ENCODE measurements around the gene GRWD1. TPM values are rescaled to one million over a fixed set of nuclear protein-coding genes. Genes with fewer than 3 reads are reported as not detected.

GRWD1 gene
- total RNA-seq, 1 experiment from 2014 or later, result 77.4 TPM

DNA sequence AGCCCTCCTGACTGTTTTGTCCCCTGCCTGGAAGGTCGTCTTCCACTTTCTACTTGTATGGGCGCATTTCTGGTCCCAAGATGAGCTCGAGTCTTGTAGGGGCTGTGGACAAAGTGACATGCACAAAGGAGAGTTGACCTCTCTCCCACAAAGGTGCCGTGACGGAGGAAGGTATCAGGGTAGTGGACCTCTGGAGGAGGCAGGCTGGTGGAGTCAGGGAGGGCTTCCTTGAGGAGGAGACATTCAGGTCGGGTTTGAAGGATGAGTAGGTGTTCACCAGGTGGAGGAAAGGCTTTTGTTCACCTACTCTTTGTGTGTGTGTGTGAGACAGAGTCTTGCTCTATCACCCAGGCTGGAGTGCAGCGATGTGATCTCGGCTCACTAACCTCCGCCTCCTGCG, 25.1 kb downstream of the GRWD1 start:
- ChIA-PET CTCF (interaction anchor here (0.6 kb wide), 1 partner anchor 10 kb away, joined by 3 read pairs; no protein-coding TSS in a partner anchor), POLR2A (interaction anchor here (1.6 to 2.0 kb wide), 2 partner anchors 23 to 25 kb away, joined by 5 to 6 read pairs; partner anchors contain the start of gene GRWD1)
- Mint-ChIP-seq H3K9me3 (ENCODE audit: unreplicated experiment) (no peaks in the 10 kb centered on the region), H3K27ac (ENCODE audit: unreplicated experiment) (no peak overlapping the region), H3K36me3 (ENCODE audit: insufficient read depth, unreplicated experiment) (peaks cover 87% of the 10 kb centered on the region), H3K4me3 (ENCODE audit: unreplicated experiment) (peak overlapping the region; percentile 93), H3K27me3 (ENCODE audit: insufficient read depth, unreplicated experiment) (no peaks in the 10 kb centered on the region), H3K4me1 (ENCODE audit: low read depth, unreplicated experiment) (peaks cover 13% of the 10 kb centered on the region)
- Histone ChIP-seq H3K4me3 (ENCODE audit: low read depth, low read length) (no peak overlapping the region), H3K27me3 (replicated peaks; ENCODE audit: control insufficient read depth, insufficient read depth, low read length) (no peaks in the 10 kb centered on the region), H3K36me3 (ENCODE audit: control insufficient read depth, insufficient read depth, low read length) (peaks cover 9% of the 10 kb centered on the region), H3K9me3 (no peaks in the 10 kb centered on the region), H3K4me1 (peaks cover 11% of the 10 kb centered on the region; the same call in 1 of the 2 replicates)
- intact Hi-C loops (cut with micrococcal nuclease; ENCODE audit: unreplicated experiment), result no loop called here
- TF ChIP-seq, protein P1, sequence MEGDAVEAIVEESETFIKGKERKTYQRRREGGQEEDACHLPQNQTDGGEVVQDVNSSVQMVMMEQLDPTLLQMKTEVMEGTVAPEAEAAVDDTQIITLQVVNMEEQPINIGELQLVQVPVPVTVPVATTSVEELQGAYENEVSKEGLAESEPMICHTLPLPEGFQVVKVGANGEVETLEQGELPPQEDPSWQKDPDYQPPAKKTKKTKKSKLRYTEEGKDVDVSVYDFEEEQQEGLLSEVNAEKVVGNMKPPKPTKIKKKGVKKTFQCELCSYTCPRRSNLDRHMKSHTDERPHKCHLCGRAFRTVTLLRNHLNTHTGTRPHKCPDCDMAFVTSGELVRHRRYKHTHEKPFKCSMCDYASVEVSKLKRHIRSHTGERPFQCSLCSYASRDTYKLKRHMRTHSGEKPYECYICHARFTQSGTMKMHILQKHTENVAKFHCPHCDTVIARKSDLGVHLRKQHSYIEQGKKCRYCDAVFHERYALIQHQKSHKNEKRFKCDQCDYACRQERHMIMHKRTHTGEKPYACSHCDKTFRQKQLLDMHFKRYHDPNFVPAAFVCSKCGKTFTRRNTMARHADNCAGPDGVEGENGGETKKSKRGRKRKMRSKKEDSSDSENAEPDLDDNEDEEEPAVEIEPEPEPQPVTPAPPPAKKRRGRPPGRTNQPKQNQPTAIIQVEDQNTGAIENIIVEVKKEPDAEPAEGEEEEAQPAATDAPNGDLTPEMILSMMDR (IDR thresholded peaks at IDR 0.05; ENCODE audit: insufficient read depth in 1 of 2, low read depth in 1 of 2, low read length in 1 of 2, severe bottlenecking in 1 of 2, unreplicated experiment in 1 of 2), result no peak
- DNase-seq, result no peak
- no TSS peak for BruUV-seq (replicated peaks)

DNA sequence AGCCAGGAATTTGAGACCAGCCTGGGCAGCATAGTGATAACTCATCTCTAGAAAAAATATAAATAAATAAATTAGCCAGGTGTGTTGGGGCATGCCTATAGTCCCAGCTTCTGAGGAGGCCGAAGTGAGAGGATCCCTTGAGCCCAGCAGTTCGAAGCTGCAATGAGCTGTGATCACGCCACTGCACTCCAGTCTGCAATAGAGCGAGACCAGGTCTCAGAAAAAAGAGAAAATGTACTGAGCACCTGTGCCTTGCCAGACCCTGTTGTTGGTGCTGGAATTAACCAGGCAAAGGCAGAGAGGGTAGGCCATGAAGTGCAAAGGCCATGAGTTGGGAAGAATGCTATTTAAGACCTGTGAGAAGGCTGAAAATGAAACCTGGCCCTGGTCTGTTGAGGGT, 26.1 kb downstream of the GRWD1 start:
- Histone ChIP-seq H3K4me3 (ENCODE audit: low read depth, low read length) (no peak overlapping the region), H3K27me3 (replicated peaks; ENCODE audit: control insufficient read depth, insufficient read depth, low read length) (no peaks in the 10 kb centered on the region), H3K36me3 (ENCODE audit: control insufficient read depth, insufficient read depth, low read length) (peaks cover 9% of the 10 kb centered on the region), H3K4me1 (peaks cover 11% of the 10 kb centered on the region; the same call in 1 of the 2 replicates), H3K9me3 (no peaks in the 10 kb centered on the region)
- Mint-ChIP-seq H3K4me3 (ENCODE audit: unreplicated experiment) (no peak overlapping the region), H3K27me3 (ENCODE audit: insufficient read depth, unreplicated experiment) (no peaks in the 10 kb centered on the region), H3K36me3 (ENCODE audit: insufficient read depth, unreplicated experiment) (peaks cover 89% of the 10 kb centered on the region), H3K4me1 (ENCODE audit: low read depth, unreplicated experiment) (peaks cover 13% of the 10 kb centered on the region), H3K9me3 (ENCODE audit: unreplicated experiment) (no peaks in the 10 kb centered on the region), H3K27ac (ENCODE audit: unreplicated experiment) (peak overlapping the region; percentile 56)
- BruUV-seq (replicated peaks), result no TSS peak
- TF ChIP-seq, protein P1 (IDR thresholded peaks at IDR 0.05; ENCODE audit: insufficient read depth in 1 of 2, low read depth in 1 of 2, low read length in 1 of 2, severe bottlenecking in 1 of 2, unreplicated experiment in 1 of 2), result no peak
- ChIA-PET CTCF (no interaction called here), POLR2A (no interaction called here)
- intact Hi-C loops (cut with micrococcal nuclease; ENCODE audit: unreplicated experiment), result no loop called here
- no peak for DNase-seq

DNA sequence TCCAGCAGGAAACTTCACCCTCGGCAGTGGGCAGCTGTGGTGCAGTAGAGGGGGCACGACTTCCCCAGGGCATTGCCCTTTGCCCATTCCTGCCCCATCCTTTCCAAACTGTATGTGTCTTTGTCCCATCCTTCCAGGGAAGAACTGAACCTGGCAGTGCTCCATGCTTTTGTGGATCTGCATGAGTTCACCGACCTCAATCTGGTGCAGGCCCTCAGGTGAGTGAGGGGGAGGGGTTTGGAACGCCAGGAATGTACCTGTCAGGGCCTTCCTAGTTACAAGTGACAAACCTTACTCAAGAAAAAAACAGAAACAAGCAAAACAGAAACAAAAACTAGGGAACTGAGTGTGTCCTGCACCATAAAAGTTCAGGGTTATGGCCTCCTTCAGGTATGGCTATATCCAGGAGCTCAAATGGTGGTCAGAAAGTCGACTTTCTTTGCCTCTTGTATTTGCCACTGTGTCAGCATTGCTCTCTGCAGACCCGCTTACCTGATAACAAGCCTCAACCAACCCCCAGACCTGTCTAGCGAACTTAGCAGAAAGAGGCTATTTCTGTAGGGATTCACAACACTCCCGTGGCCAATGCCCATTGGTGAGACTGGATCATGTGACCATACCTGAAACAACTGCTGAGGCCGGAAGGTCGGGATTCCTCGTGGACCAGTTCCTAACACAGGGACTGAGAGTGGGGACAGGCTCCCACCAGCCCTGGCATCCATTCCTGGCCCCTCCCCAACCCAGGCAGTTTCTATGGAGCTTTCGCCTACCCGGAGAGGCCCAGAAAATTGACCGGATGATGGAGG, 27.6 kb downstream of the GRWD1 start:
- Mint-ChIP-seq H3K9me3 (ENCODE audit: unreplicated experiment) (no peaks in the 10 kb centered on the region), H3K27ac (ENCODE audit: unreplicated experiment) (peak overlapping the region; percentile 56), H3K4me1 (ENCODE audit: low read depth, unreplicated experiment) (peaks cover 7% of the 10 kb centered on the region), H3K27me3 (ENCODE audit: insufficient read depth, unreplicated experiment) (no peaks in the 10 kb centered on the region), H3K36me3 (ENCODE audit: insufficient read depth, unreplicated experiment) (peaks cover 86% of the 10 kb centered on the region), H3K4me3 (ENCODE audit: unreplicated experiment) (no peak overlapping the region)
- Histone ChIP-seq H3K9me3 (no peaks in the 10 kb centered on the region), H3K36me3 (ENCODE audit: control insufficient read depth, insufficient read depth, low read length) (peaks cover 9% of the 10 kb centered on the region), H3K4me1 (peaks cover 11% of the 10 kb centered on the region; the same call in 1 of the 2 replicates), H3K4me3 (ENCODE audit: low read depth, low read length) (no peak overlapping the region), H3K27me3 (replicated peaks; ENCODE audit: control insufficient read depth, insufficient read depth, low read length) (no peaks in the 10 kb centered on the region)
- ChIA-PET CTCF (no interaction called here), POLR2A (no interaction called here)
- DNase-seq, result peak; percentile 52 to 68
- BruUV-seq (replicated peaks), result no TSS peak
- TF ChIP-seq, protein P1 (IDR thresholded peaks at IDR 0.05; ENCODE audit: insufficient read depth in 1 of 2, low read depth in 1 of 2, low read length in 1 of 2, severe bottlenecking in 1 of 2, unreplicated experiment in 1 of 2), result no peak
- intact Hi-C loops (cut with micrococcal nuclease; ENCODE audit: unreplicated experiment), result no loop called here

Measured in Caco-2 (cell line).